ENCODE results near the gene DLG4. TPM values are rescaled to one million over a fixed set of nuclear protein-coding genes. Genes with fewer than 3 reads are reported as not detected.

Gene DLG4
- total RNA-seq (2022; extraction: Qiagen RNA extraction): 6.8 to 9.8 TPM (median 8.2 TPM) in 5 replicates

GRCh38 chr17:7219812-7220592 is at the start of gene DLG4, which contains the start of gene ACADVL:
TSS of gene DLG4 (minus strand) at chr17:7219836.
TSS of gene ACADVL (plus strand) at chr17:7219938. CDS start at chr17:7219985, 47 bp downstream.

GRCh38 chr17:7262192-7262934 is 42.7 kb upstream of the DLG4 start, which contains the start of gene CLDN7:
TSS of gene CLDN7 (minus strand) at chr17:7262478. CDS start at chr17:7262043, 435 bp downstream.

GRCh38 chr17:7252176-7253043 is 32.8 kb upstream of the DLG4 start, which contains the start of gene ELP5:
TSS of gene ELP5 (plus strand) at chr17:7252215. CDS start at chr17:7252551, 336 bp downstream.

GRCh38 chr17:7251661-7252175 is 32.1 kb upstream of the DLG4 start, which contains the start of gene CTDNEP1:
TSS of gene CTDNEP1 (minus strand) at chr17:7251734. CDS start at chr17:7251296, 438 bp downstream.

GRCh38 chr17:7241783-7242716 is 22.4 kb upstream of the DLG4 start, which contains the start of gene GABARAP:
TSS of gene GABARAP (minus strand) at chr17:7242449. CDS start at chr17:7242330, 119 bp downstream.

GRCh38 chr17:7239091-7240027 is 19.7 kb upstream of the DLG4 start, which contains the start of gene PHF23:
TSS of gene PHF23 (minus strand) at chr17:7239457. CDS start at chr17:7239279, 178 bp downstream.

GRCh38 chr17:7234083-7234951 is 14.7 kb upstream of the DLG4 start, which contains the start of gene DVL2:
TSS of gene DVL2 (minus strand) at chr17:7234517. CDS start at chr17:7234262, 255 bp downstream.

GRCh38 chr17:7179317-7180254 is 40.0 kb downstream of the DLG4 start, which contains the start of gene ASGR1:
TSS of gene ASGR1 (minus strand) at chr17:7179370. CDS start at chr17:7178563, 807 bp downstream.

Other genes starting within 250 kb of the DLG4 start
- gene ALOX12, start 223.8 kb downstream of the DLG4 start, total RNA-seq (2022; extraction: Qiagen RNA extraction): not detected in 5 replicates
- 448 to 548 TPM (median 468 TPM) in 5 replicates for gene RNASEK, start 207.2 kb downstream of the DLG4 start, total RNA-seq (2022; extraction: Qiagen RNA extraction)
- not detected in 5 replicates for gene BCL6B, start 196.8 kb downstream of the DLG4 start, total RNA-seq (2022; extraction: Qiagen RNA extraction)
- 9.2 to 12.9 TPM (median 11.3 TPM) in 5 replicates for gene SLC16A13, start 183.8 kb downstream of the DLG4 start, total RNA-seq (2022; extraction: Qiagen RNA extraction)
- not detected in 5 replicates for gene SLC16A11, start 175.7 kb downstream of the DLG4 start, total RNA-seq (2022; extraction: Qiagen RNA extraction)
- not detected in 5 replicates for gene CLEC10A, start 139.6 kb downstream of the DLG4 start, total RNA-seq (2022; extraction: Qiagen RNA extraction)
- gene ASGR2, start 105.0 kb downstream of the DLG4 start, total RNA-seq (2022; extraction: Qiagen RNA extraction): 0.14 TPM in 1 of 5 replicates, not detected in the others
- gene ASGR1, start 40.5 kb downstream of the DLG4 start, total RNA-seq (2022; extraction: Qiagen RNA extraction): 0.59 to 1.4 TPM (median 1.2 TPM) in 5 replicates
- 308 to 483 TPM (median 455 TPM) in 5 replicates for gene ACADVL, start 102 bp upstream of the DLG4 start, total RNA-seq (2022; extraction: Qiagen RNA extraction)
- 30.7 to 43.1 TPM (median 40.7 TPM) in 5 replicates for gene DVL2, start 14.7 kb upstream of the DLG4 start, total RNA-seq (2022; extraction: Qiagen RNA extraction)
- 82.4 to 100 TPM (median 91.5 TPM) in 5 replicates for gene PHF23, start 19.6 kb upstream of the DLG4 start, total RNA-seq (2022; extraction: Qiagen RNA extraction)
- gene GABARAP, start 22.6 kb upstream of the DLG4 start, total RNA-seq (2022; extraction: Qiagen RNA extraction): 645 to 806 TPM (median 682 TPM) in 5 replicates
- gene CTDNEP1, start 31.9 kb upstream of the DLG4 start, total RNA-seq (2022; extraction: Qiagen RNA extraction): 221 to 239 TPM (median 226 TPM) in 5 replicates
- gene ELP5, start 32.4 kb upstream of the DLG4 start, total RNA-seq (2022; extraction: Qiagen RNA extraction): 121 to 141 TPM (median 127 TPM) in 5 replicates
- gene CLDN7, start 42.6 kb upstream of the DLG4 start, total RNA-seq (2022; extraction: Qiagen RNA extraction): 0.84 to 1.2 TPM (median 0.97 TPM) in 5 replicates
- 0.15 to 0.27 TPM (median 0.26 TPM) in 5 replicates for gene SLC2A4, start 61.9 kb upstream of the DLG4 start, total RNA-seq (2022; extraction: Qiagen RNA extraction)
- gene YBX2, start 74.8 kb upstream of the DLG4 start, total RNA-seq (2022; extraction: Qiagen RNA extraction): 0.53 to 0.69 TPM (median 0.59 TPM) in 5 replicates
- 1,648 to 1,788 TPM (median 1,697 TPM) in 5 replicates for gene EIF5A, start 87.8 kb upstream of the DLG4 start, total RNA-seq (2022; extraction: Qiagen RNA extraction)
- gene GPS2, start 95.5 kb upstream of the DLG4 start, total RNA-seq (2022; extraction: Qiagen RNA extraction): 88.2 to 105 TPM (median 103 TPM) in 5 replicates
- 22.9 to 38.3 TPM (median 34.9 TPM) in 5 replicates for gene NEURL4, start 109.5 kb upstream of the DLG4 start, total RNA-seq (2022; extraction: Qiagen RNA extraction)
- gene ACAP1, start 116.7 kb upstream of the DLG4 start, total RNA-seq (2022; extraction: Qiagen RNA extraction): 0.48 to 5.1 TPM (median 4.2 TPM) in 5 replicates
- gene KCTD11, start 132.3 kb upstream of the DLG4 start, total RNA-seq (2022; extraction: Qiagen RNA extraction): 11.8 to 15.9 TPM (median 13.7 TPM) in 5 replicates
- gene TMEM95, start 135.3 kb upstream of the DLG4 start, total RNA-seq (2022; extraction: Qiagen RNA extraction): not detected in 5 replicates
- gene TNK1, start 161.3 kb upstream of the DLG4 start, total RNA-seq (2022; extraction: Qiagen RNA extraction): 1.3 to 2.0 TPM (median 1.7 TPM) in 5 replicates
- 37.4 to 45.9 TPM (median 43.5 TPM) in 5 replicates for gene PLSCR3, start 174.7 kb upstream of the DLG4 start, total RNA-seq (2022; extraction: Qiagen RNA extraction)
- gene TMEM256, start 184.3 kb upstream of the DLG4 start, total RNA-seq (2022; extraction: Qiagen RNA extraction): 177 to 231 TPM (median 209 TPM) in 5 replicates
- gene NLGN2, start 188.0 kb upstream of the DLG4 start, total RNA-seq (2022; extraction: Qiagen RNA extraction): 12.1 to 21.2 TPM (median 19.3 TPM) in 5 replicates
- gene SPEM1, start 200.5 kb upstream of the DLG4 start, total RNA-seq (2022; extraction: Qiagen RNA extraction): 0.13 TPM in 1 of 5 replicates, not detected in the others
- gene SPEM2, start 205.8 kb upstream of the DLG4 start, total RNA-seq (2022; extraction: Qiagen RNA extraction): 0.05 to 0.10 TPM (median 0.08 TPM) in 4 of 5 replicates, not detected in the other
- 0.04 to 0.06 TPM in 2 of 5 replicates, not detected in the others for gene SPEM3, start 209.0 kb upstream of the DLG4 start, total RNA-seq (2022; extraction: Qiagen RNA extraction)
- 11.2 to 15.4 TPM (median 13.9 TPM) in 5 replicates for gene TMEM102, start 215.6 kb upstream of the DLG4 start, total RNA-seq (2022; extraction: Qiagen RNA extraction)
- 0.92 to 1.6 TPM (median 1.4 TPM) in 5 replicates for gene FGF11, start 219.7 kb upstream of the DLG4 start, total RNA-seq (2022; extraction: Qiagen RNA extraction)
- gene CHRNB1, start 225.2 kb upstream of the DLG4 start, total RNA-seq (2022; extraction: Qiagen RNA extraction): 5.2 to 9.8 TPM (median 8.8 TPM) in 5 replicates